ENCODE data around the gene TRPM1.
"Not testable (repeated sequence)": the region's sequence is repeated elsewhere in the genome, so short reads cannot be mapped to it uniquely, and the experiment has no call there.

Gene TRPM1

DNA sequence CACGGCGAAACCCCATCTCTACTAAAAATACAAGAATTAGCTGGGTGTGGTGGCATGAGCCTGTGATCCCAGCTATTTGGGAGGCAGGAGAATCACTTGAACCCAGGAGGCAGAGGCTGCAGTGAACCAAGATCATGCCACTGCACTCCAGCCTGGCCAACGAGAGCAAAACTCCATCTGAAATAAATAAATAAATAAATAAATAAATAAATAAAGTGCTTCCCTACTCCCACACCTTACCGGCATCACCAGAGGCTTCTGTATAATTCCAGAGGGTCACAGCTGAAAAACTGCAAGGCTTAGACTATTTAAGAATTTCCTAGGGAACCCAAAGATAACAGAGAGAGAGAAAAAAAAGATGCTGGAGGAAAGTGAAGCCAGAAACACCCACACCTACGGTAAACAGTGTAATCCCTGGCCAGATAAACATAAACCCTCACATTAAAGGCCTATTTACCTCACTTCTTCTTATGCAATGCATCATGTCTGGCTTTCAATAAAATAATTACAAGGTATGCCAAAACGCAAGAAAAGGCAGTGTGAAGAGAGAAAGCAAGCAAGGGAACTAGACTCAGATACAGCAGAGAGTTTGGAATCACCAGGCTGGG is 15.0 kb upstream of the TRPM1 start:
- no peak for DNase-seq (ENCODE audit: low spot score)

DNA sequence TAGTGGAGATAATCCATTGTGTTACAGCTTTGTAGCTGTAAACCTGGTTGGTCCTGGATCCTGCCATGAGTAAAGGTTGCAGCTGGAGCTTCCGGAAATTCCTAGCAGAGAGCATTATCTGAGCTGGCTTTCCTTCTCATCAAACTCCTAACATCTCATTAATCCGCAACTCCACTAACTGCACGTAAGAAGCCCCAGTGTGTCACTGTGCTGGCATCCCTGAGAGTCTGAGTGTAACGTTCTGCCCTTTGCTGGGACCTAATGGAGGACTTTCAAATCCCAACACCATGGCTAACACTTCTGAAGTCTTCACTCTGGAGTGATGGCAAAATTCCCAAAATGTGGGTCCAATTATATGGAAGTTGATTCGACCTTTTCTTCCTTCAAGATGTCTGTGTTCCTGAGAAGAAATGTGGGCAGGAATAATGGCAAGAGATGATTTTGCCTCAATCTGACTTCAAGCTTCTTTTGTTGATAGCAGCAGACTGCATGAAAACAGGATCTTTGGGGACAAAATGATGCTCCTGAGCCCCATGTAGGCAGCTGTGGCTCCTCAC is 9.6 kb upstream of the TRPM1 start:
- no peak for DNase-seq (ENCODE audit: low spot score)

DNA sequence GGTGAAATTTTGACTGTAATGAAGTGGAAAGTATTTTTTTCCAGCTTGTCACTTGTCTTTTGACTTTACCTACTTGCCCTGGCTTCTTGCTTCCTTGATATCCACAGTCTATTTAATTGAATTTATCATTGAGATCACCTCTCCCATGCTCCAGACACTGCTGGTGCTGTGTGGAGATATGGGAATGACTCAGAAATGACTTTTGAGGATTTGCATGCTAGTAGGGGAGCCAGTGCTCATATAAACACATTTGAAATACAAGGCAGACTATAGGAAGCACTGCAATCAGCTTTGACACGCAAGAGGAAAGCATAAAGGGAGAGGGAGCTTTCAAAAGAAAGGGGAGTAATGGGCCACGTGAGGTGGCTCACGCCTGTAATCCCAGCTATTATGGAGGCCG is 7.3 kb upstream of the TRPM1 start:
- no peak for DNase-seq (ENCODE audit: low spot score)

DNA sequence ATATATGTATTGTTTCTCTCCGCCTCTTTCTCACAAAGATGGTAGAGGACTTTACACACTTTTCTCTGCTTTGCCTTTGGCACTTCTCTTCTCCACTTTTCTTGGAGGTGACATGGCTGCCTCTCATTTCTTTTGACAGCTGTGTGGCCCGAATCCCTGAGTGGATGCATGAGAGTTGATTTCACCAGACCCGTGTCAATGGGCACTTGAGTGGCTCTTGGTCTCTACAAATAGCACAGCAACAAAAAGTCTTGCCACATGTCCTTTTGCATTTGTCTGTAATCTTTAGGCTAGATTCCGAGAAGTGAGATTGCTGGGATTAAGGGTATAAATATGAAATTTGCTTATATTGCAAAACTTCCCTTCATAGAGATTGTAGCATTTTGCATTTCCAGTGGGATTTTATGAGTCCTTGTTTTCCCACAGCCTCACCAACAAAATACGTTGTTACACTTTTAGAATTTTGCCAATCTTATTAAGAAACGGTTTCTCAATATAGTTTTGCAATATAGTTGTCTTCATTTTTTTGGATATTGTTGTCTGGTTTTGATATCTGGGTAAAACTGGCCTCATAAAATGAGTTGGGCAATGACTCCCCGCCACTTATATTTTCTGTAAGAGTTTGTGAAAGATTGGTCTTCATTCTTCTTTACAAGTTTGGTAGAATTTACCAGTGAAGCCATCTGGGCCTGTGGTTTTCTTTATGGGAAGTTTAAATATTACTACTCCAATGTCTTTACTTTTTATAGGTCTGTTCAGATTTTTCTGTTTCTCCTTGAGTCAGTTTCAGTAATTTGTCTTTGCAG is 5.2 kb upstream of the TRPM1 start:
- DNase-seq (ENCODE audit: low spot score) = no peak

DNA sequence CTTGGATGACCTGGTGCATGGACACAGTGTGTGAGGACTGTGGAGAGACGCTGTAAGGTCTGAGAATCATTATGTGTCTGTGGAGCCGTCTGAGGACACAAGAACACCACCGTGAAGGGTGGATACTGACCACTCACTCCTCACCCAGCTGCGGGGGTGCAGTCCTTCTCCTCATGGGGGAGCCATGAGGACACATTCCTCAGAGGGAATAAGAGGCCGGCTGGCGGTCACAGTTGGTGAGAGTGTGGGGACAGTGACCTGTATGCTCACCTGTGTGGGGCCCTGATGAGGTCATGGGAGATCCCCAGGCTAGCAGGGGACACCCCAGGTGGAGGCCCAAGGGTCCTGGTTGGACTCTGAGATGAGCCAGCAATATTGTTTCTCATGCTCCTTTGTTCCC is 2.5 kb upstream of the TRPM1 start:
- no peak for DNase-seq (ENCODE audit: low spot score)

DNA sequence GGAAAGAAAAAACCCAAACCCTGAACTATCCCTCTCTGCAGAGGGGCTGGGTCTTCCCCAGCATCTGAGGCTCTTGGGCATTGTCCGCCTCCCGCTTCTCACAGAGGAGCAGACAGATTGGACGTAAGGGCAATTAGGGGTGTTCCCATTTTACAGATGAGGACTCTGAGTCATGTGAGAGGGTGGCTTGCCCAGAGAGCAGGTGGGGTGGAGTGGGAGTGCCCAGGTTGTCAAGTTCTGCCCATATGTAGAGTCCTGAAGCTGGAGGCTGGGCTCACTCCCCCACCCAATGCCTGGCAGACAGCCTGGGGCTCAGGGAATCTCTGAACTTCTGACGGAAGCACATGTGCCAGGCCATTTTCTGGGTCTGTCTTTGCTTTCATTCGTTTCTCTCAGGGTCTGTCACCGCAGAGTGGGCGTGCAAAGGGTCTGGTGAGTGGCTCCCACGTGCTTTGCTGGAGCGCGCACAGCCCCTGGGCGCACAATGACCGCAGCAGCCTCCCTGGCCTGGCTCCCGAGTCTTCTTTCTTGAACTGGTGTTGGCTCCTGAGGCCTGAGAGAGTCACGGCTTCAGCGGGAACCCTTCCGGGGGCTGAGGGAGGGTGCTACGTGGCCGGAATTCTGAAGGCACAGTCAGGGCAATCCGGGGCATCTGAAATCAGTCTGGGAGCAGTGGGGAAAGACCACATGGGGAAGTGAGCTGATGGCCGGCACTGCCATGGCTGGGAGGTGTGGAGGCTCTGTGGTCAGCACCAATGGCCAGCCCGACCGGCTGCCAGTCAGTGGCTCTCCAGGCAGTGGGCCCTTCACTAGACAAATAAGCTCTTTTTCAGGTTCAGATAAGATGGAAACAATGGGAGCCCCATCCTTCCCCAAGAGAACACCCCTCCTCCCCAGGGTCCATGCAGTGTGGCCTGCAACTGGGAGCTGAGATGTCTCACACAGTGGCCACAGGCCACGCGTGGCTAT is 1.1 kb upstream of the TRPM1 start:
- no peak for DNase-seq (ENCODE audit: low spot score)

DNA sequence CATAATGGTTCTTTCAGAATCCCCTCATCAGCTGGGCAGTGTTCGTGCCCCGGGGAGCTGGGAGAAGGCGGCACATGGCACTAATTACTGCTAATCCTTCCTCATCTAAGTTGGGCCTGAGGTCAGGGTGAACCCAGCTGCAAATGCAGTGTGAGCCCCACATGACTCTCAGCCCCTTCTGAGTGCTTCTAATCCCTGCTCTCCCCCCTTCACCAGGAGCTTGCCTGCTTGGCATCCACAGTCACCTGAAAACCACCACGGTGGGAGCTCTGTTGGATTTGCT is 455 bp upstream of the TRPM1 start:
- DNase-seq (ENCODE audit: low spot score) = peak; percentile 35

DNA sequence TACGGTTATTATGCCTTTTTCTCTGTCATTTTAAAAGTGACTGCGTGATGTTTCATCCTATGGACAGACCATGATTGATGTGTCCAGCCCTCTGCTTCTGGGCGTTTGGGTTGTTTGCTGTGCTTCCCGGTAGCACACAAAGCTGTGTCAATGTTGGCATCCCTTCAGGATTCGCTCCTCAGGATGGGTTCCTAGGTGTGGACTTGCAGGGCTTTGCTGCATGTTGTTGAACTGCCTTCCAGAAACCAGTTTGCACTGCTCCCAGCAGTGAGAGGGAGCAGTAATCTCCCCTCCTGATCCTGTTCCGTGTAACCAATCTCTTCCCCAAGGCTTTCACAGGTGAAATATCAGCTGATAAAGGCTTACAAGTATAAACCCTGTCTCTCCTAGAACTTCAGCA is 787 bp downstream of the TRPM1 start:
- DNase-seq (ENCODE audit: low spot score) = no peak

DNA sequence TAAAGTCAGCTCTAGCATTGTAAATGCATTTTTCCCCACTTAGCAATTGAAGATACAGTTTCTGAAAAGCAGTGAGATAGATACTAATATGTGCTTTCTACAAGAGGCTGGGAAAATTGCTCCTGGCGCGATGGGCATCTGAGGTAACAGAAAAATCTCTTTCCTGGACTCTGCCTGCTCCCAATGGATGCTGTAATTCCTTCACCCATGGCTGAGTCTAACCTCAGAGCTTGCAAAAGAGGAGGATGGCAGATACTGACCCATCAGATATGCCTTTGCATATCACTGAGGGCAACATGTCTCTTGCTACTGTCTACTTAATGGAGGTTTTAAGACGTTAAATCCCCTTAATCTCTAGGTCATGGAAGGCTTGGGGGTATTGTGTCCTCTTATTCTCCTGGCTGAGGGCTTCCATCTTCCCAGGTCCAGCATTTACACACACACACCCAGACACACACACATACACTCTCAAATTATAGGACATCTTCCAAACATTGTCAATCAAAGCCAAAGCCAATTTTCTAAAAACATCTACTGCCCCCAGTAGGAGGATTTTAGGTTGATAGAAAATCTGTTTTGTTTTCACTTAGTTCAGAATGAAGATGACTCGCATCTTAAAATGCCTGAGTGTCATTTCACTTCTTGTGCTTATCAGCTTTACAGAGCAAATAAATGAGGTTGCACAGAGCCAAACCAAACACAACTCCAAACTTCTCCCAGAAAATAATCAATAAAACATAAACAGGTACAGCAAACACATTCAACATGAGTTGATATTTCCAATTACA is 2.4 kb downstream of the TRPM1 start:
- no peak for DNase-seq (ENCODE audit: low spot score)

DNA sequence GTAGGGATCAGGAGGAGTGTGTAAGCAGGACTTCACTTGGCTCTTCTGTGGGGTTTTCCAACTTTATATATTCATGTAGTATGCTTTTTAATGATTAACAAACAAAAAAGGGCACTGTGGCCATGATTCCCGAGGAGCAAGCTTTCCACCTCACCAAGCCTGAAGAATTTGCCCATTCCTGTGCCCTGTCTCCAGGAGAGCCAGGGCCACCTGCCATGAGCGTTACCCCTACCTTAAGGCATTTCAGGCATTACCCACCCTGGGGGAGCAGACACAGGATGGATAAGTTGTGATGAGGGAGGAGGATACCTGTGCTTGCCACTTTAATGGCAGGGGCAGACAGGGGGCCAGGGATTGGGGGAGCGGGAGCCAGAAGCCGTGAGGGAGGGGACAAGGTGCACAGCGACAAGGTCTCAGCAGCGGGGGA is 3.0 kb downstream of the TRPM1 start:
- DNase-seq (ENCODE audit: low spot score) = no peak

DNA sequence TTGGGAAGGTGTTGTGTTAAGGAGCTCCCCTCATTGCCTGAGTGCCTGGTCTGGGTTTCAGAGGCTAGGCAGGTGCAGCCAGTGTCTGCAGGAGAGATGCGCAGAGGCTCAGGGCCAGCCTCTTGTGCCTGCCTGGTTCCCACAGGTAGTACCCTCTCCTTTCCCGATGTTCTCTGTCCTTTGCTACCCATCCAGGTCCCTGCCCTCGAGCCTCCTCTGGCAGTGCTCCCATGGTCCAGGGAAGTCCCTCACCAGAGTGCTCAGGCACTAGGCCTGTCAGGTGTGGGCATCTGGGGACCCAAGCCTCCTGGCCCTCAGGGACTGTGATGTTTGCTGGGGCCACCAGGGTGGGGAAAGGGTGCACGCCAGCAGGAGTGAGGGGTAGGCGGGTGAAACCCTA is 5.0 kb downstream of the TRPM1 start:
- no peak for DNase-seq (ENCODE audit: low spot score)

DNA sequence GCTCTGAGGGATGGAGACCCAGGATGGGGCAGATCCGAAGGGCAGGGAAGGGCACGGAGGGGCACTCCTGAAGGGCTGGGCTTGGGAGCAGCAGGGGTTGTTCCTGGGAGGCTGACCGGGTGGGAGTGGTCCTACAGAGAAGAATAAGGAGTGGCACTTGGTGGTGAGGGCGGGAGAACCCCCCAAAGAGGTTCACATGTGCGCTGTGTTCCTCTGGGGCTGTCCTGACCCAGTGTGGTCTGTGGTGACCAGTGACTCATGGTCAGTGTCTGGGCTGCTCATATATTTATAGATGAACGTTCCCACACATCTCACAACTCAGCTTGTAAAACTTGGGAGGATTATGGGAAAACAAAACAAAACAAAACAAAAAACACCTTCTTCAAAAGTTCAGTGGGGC is 10.0 kb downstream of the TRPM1 start:
- no peak for DNase-seq (ENCODE audit: low spot score)

DNA sequence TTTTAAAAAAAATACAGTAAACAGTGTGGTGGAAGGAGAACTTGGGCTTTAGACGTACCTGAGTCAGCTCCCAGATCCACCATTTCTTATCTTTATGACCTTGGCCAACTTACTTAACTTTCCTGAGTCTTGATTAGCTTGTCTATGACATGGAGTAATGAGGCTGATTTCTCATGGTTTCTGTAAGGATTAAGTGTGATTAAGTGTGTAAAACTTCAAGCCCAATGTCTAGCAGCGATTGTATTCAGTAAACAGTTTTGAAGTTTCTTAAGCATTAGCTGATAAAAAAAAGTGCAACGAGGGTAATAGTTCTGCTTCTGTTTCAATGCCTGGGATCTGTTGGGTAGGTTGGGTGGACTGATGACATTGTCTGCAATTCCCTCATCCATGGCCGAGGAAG is 10.8 kb downstream of the TRPM1 start:
- no peak for DNase-seq (ENCODE audit: low spot score)

DNA sequence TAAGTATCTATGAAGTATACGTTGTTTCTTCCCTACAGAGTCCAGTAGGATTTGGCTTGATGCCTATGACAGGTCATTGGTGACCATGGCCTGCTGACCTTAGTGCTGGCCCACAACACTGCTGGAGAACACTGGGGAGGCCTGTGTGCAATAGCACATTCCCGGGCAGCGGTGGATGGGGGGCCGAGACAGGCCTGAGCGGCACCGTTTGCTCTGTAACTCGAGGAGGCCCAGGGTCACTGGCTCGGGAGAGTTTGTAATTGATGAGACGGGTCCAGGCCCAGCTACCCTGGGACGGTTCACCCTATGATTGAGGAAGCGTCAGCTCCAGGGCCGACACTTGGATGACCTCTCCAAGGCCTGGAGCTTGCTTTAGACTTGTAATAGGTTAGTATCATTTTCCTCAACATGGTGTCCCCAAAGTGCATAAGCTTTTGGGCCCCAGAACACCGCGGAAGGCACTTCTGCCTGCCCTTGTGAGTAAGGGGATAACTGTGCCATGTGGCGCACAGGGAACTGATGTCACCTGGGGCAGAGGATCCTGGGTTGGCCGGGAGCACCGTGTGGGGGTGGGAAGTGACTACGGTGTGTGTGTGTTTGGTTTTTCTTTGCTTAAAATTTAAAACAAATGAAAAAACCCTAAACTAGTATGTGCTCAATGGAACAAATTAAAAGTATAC is 12.0 kb downstream of the TRPM1 start:
- no peak for DNase-seq (ENCODE audit: low spot score)

DNA sequence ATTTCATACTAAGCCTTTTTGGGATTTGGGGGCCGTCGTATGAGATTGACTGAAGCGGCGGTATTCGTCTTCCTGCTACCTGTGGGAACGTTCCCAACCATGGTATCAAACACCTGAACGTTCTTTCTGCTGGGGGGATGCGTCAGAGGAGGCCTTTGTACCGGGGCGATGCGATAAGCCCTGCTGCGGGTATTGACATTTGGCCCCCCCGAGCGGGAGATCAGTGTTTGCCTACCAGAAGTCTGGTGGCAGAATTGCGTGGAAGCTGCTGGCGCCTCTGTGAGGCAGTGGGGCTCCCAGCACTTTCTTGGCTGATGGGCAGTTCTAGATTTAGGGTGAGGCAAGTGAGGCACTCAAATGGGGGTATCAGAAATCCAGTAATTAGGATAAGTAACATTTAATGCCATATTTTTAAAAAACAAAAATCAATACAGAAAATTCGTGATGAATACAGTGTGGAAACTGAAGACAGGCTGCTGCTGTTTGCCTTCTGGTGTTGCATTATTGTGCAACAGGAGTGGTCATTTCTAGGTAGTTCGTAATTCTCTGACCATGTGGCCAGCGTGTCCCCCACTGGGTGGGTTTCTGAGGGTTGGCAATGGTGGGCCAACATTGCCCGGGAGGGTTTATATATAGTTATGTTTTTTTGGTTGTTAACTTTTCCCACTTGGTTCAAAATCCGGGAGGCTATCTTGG is 12.7 kb downstream of the TRPM1 start:
- no peak for DNase-seq (ENCODE audit: low spot score)

DNA sequence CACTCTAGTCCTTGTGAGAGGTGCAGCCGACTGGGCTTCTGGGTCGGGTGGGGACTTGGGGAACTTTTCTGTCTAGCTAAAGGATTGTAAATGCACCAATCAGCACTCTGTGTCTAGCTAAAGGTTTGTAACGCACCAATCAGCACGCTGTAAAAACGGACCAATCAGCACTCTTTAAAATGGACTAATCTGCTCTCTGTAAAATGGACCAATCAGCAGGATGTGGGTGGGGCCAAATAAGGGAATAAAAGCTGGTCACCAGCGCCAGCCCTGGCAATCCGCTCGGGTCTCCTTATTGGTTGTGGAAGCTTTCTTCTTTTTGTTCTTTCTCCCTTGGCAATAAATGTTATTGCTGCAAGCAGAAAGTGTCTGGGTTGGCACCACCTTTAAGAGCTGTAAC is 13.5 kb downstream of the TRPM1 start:
- not testable (repeated sequence) for DNase-seq (ENCODE audit: low spot score)

DNA sequence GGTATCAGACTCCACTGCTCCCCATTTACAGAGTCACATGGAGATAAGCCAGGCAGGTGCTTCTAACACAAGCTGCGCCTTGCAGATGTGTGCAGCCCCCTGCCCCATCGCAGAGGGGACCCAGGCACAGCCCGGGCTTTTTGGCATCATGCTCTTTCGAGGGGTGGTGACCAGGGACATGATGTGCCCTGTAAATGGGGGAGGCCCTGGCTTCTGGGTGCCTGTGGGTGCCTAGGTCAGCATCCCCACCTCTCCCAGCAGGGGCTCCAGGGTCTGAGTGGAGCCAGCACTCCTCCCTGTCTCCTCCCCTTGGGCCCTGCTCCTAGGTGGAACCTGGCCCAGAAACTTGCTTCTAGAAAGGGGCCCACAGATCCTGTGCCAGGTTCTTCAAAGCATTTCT is 15.2 kb downstream of the TRPM1 start:
- DNase-seq (ENCODE audit: low spot score) = no peak

DNA sequence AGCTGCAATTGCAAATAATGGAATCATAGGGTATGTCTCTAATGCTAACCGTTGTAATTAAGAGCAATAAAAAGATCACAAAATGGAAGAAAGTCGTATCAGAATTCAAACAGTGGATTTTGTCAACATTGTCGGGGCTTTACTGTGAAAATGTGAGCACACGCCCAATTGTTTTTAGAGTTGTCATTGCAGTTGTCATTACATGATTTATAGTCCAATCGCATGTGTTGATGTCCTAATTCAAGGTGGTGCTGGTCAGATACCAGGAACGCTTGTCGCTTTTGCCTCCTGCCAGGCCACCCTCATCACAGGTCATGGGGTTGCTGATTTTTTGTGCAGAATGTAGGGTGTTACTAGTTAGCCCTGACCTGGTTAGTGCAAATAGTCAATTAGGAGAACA is 16.2 kb downstream of the TRPM1 start:
- no peak for DNase-seq (ENCODE audit: low spot score)

DNA sequence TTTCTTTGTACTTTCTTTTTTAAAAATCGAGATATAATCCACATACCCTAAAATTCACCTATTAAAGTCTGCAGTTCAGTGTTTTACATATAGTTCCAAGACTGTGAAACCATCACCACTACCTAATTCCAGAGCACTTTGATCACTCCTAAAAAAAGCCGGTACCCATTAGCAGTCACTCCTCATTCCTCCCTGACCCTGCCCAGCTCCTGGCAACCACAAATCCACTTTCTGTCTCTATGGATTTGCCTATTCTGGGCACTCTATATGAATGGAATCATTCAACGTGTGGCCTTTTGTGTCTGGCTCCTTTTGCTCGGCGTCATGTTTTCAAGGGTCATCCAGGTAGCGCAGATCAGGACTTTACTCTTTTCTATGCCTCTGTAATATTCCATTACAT is 17.3 kb downstream of the TRPM1 start:
- no peak for DNase-seq (ENCODE audit: low spot score)

DNA sequence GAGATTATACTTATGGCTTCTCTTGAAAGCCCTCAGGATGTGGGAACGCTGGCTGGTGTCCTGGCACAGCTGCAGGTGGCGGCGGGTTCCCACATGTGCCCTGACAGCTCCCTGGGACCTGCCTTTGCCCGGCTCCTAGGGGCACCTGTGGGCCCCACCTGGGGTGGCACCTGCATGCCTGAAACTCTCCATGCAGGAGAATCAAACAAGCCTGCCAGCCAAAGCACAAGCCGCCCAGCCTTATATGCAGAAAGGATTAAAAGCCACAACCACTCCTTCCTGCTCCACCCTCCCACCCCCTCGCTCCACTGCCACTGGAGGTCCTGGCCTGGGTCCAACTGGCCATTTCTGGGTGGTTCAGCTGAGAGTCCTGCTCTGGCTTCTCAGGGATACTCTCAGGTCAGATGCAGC is 18.1 kb downstream of the TRPM1 start:
- DNase-seq (ENCODE audit: low spot score) = no peak
